Activated T-helper 2 cell treated with anti-CD3 and anti-CD28 coated beads, Interferon-gamma antibody, Interleukin-2, Interleukin-4, amounts not matched to agents 10 μg/mL and 5 μg/mL and 100 μg/mL, durations not matched to agents 14 hours and 24 hours and 36 hours (primary cell): ENCODE measurements around the gene PARN. TPM values are rescaled to one million over a fixed set of nuclear protein-coding genes. Genes with fewer than 3 reads are reported as not detected.
"Not testable (repeated sequence)": the region's sequence is repeated elsewhere in the genome, so short reads cannot be mapped to it uniquely, and the experiment has no call there.

Experiments
- DNase-seq: peaks from one replicate; pipeline ENCODE4 v3.0.0; 2021; ENCODE audit warnings: low spot score
- H3K27ac Mint-ChIP-seq: one replicate; pipeline ENCODE4 v1.8.0; 2021; ENCODE audit warnings: mixed read lengths
- H3K27me3 Mint-ChIP-seq: one replicate; pipeline ENCODE4 v1.8.0; 2021; ENCODE audit warnings: low read depth, mixed read lengths
- H3K36me3 Mint-ChIP-seq: one replicate; pipeline ENCODE4 v1.8.0; 2021; ENCODE audit warnings: low read depth, mixed read lengths
- H3K4me1 Mint-ChIP-seq: one replicate; pipeline ENCODE4 v1.8.0; 2021; ENCODE audit warnings: low read depth, mixed read lengths
- H3K4me3 Mint-ChIP-seq: one replicate; pipeline ENCODE4 v1.8.0; 2021; ENCODE audit warnings: low read depth, mild to moderate bottlenecking, moderate library complexity, mixed read lengths
- H3K9me3 Mint-ChIP-seq: one replicate; pipeline ENCODE4 v1.8.0; 2021; ENCODE audit warnings: mixed read lengths
- intact Hi-C: fragments of 100-400 bp; cut with micrococcal nuclease; formaldehyde crosslinking; loops from one replicate; pipeline ENCODE4 v1.15.1; 2023
- total RNA-seq: library from RNA; stranded (reverse); gene quantifications from 2 replicates; pipeline ENCODE4 v1.2.3, GENCODE V29; 2022

PARN gene
- total RNA-seq, 1 donor from 2014 or later, result 56.6 TPM

DNA sequence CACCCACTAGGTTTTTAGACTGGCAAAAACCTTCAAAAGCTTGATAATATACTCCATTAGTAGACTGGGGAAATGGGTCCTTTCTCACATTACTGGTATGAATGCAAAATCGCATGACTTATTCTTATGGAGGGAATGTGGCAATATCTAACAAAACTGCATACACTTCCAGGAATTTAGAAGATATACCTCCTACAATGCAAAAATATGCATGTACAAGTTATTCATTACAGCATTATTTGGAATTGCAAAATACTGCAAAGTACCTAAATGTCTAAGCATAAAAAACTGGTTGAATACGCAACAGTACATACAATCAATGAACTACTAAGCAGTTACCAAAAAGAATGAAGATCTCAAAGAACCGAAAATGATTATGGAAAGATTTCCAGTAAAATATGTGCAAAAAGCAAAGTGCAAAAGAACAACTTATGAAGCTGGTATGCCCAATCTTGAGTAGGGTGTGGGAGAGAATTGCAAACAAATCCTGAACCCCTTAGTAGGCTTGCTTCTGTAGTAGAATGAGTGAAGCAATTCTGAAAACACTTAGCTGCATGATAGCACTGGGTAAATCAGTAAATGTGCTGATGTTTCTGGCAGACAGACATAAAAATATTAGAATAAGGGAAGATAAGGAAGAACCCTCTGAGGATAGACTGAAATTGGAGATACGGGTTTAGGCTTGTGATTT, 180.1 kb downstream of the PARN start:
- intact Hi-C loops, result no loop called here
- Mint-ChIP-seq H3K27ac (no peak overlapping the region), H3K9me3 (no peaks in the 10 kb centered on the region), H3K4me3 (no peak overlapping the region), H3K27me3 (no peaks in the 10 kb centered on the region), H3K4me1 (no peaks in the 10 kb centered on the region), H3K36me3 (peaks cover 9% of the 10 kb centered on the region)
- DNase-seq, result no peak

GRCh38 chr16:14449334-14449733, 180.7 kb downstream of the PARN start:
- DNase-seq, result no peak
- H3K36me3 Mint-ChIP-seq, result peaks cover 9% of the 10 kb centered on the region
- intact Hi-C loops, result no loop called here

DNA sequence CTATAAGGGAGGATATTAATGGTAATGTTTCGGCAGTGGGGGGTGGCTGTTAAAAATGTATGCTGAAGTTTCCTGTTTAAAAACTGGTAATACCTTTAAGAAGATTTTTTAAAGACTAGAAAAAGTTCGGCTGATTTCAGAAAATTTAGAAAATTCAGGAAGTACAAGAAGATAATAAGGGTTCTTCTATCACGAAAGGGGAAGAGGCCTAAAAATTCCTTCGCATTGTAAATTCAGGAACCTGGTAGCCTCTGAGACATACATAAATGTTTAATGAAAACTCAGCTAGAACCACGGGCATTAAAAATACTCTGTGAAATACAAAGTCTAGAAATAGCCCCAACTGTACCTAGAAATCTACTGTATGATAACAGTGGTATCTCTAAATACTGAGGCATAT, 181.2 kb downstream of the PARN start:
- Mint-ChIP-seq H3K27ac (no peak overlapping the region), H3K27me3 (no peaks in the 10 kb centered on the region), H3K9me3 (no peaks in the 10 kb centered on the region), H3K36me3 (peaks cover 9% of the 10 kb centered on the region), H3K4me3 (no peak overlapping the region), H3K4me1 (no peaks in the 10 kb centered on the region)
- intact Hi-C loops, result no loop called here
- no peak for DNase-seq

More at GRCh38 chr16:14449334-14449733, 180.7 kb downstream of the PARN start:
- Mint-ChIP-seq H3K27me3 (no peaks in the 10 kb centered on the region), H3K27ac (no peak overlapping the region), H3K9me3 (no peaks in the 10 kb centered on the region), H3K4me3 (no peak overlapping the region), H3K4me1 (no peaks in the 10 kb centered on the region)

DNA sequence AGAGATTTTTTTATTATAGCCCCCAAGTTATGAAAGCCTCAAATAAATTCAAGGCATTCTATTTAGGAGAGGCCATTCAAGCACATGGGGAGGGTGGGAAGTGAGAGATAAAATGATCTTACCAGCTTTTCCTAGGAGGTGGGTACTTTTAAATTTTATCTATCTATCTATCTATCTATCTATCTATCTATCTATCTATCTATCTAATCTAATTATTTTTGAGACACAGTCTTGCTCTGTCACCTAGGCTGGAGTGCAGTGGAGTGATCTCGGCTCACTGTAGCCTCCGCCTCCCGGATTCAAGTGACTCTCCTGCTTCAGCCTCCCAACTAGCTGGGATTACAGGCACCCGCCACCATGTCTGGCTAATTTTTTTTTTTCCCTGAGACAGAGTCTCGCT, 182.3 kb downstream of the PARN start:
- no peak overlapping the region for H3K4me3 Mint-ChIP-seq
- peaks cover 9% of the 10 kb centered on the region for H3K36me3 Mint-ChIP-seq
- intact Hi-C loops, result no loop called here
- H3K27ac Mint-ChIP-seq, result no peak overlapping the region
- no peaks in the 10 kb centered on the region for H3K9me3 Mint-ChIP-seq
- no peak for DNase-seq
- H3K27me3 Mint-ChIP-seq, result no peaks in the 10 kb centered on the region
- no peaks in the 10 kb centered on the region for H3K4me1 Mint-ChIP-seq

DNA sequence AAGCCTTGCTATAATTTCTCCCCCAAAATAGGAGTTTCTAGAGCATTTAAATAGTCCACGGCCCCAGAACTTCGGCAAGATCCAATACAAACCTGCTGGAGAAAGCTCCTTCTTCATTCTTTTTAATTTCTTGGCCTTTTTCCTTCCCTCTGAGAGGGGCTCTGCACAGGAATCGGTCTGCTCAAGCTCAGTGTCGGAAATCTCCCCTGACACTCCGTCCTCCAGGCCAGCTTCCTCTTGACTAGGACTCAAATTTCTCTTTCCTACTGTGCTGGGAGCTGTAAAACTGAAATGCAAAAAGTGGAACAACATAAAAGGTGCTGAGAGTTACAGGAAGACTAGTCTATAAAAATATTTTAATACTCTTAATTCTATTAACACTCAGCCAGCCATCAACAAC, 183.3 kb downstream of the PARN start:
- no peak for DNase-seq
- H3K9me3 Mint-ChIP-seq, result no peaks in the 10 kb centered on the region
- no peaks in the 10 kb centered on the region for H3K27me3 Mint-ChIP-seq
- H3K27ac Mint-ChIP-seq, result no peak overlapping the region
- H3K4me3 Mint-ChIP-seq, result no peak overlapping the region
- intact Hi-C loops, result no loop called here
- H3K36me3 Mint-ChIP-seq, result peaks cover 9% of the 10 kb centered on the region
- no peaks in the 10 kb centered on the region for H3K4me1 Mint-ChIP-seq

- Mint-ChIP-seq H3K27me3 (no peaks in the 10 kb centered on the region), H3K27ac (no peak overlapping the region), H3K36me3 (peaks cover 9% of the 10 kb centered on the region), H3K4me1 (no peaks in the 10 kb centered on the region), H3K4me3 (no peak overlapping the region), H3K9me3 (no peaks in the 10 kb centered on the region)
- intact Hi-C loops, result no loop called here
- DNase-seq, result no peak
These were observed 183.9 kb downstream of the PARN start for GRCh38 chr16:14445937-14446715.

GRCh38 chr16:14444979-14445810, 184.9 kb downstream of the PARN start:
- no peaks in the 10 kb centered on the region for H3K4me1 Mint-ChIP-seq
- intact Hi-C loops, result no loop called here
- H3K27me3 Mint-ChIP-seq, result no peaks in the 10 kb centered on the region
- no peaks in the 10 kb centered on the region for H3K9me3 Mint-ChIP-seq
- H3K36me3 Mint-ChIP-seq, result peaks cover 9% of the 10 kb centered on the region
- DNase-seq, result no peak
- H3K4me3 Mint-ChIP-seq, result no peak overlapping the region
- no peak overlapping the region for H3K27ac Mint-ChIP-seq

DNA sequence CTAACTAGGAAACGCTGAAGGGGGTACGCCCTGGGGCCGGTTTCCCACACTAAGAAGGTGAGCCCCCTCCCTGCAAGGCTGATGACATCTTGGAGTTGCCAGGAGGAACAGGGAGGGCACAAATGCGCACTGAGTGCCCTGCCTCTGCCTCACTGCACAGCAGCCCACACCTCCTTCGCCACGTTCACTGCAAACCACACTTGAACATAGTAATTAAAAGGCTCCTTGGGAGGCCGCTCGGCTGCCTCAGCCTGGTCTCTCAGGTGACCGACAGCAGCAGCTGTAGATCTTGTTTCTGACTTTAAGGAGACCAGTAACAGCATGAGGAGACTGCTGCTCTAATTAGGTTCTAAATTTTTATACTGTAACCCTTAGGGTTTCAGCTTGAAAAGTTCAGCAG, 188.5 kb downstream of the PARN start:
- DNase-seq, H3K27me3 Mint-ChIP-seq, H3K4me1 Mint-ChIP-seq, H3K4me3 Mint-ChIP-seq, intact Hi-C loops, H3K9me3 Mint-ChIP-seq, H3K27ac Mint-ChIP-seq, H3K36me3 Mint-ChIP-seq: not testable (repeated sequence)

GRCh38 chr16:14438256-14438655, 191.8 kb downstream of the PARN start:
- Mint-ChIP-seq H3K27ac (no peak overlapping the region), H3K4me3 (no peak overlapping the region), H3K27me3 (no peaks in the 10 kb centered on the region), H3K36me3 (peaks cover 19% of the 10 kb centered on the region), H3K4me1 (peaks cover 12% of the 10 kb centered on the region), H3K9me3 (no peaks in the 10 kb centered on the region)
- intact Hi-C loops, result no loop called here
- no peak for DNase-seq

GRCh38 chr16:14437426-14437825, 192.6 kb downstream of the PARN start:
- Mint-ChIP-seq H3K4me3 (no peak overlapping the region), H3K36me3 (peaks cover 21% of the 10 kb centered on the region), H3K27me3 (no peaks in the 10 kb centered on the region), H3K27ac (no peak overlapping the region), H3K4me1 (peaks cover 12% of the 10 kb centered on the region), H3K9me3 (no peaks in the 10 kb centered on the region)
- no peak for DNase-seq
- intact Hi-C loops, result no loop called here

- intact Hi-C loops, result no loop called here
These were observed 193.6 kb downstream of the PARN start for GRCh38 chr16:14436401-14436955.

GRCh38 chr16:14434860-14435259, 195.2 kb downstream of the PARN start:
- DNase-seq, result no peak
- H3K27ac Mint-ChIP-seq, result no peak overlapping the region
- peaks cover 12% of the 10 kb centered on the region for H3K4me1 Mint-ChIP-seq
- peaks cover 27% of the 10 kb centered on the region for H3K36me3 Mint-ChIP-seq
- no peak overlapping the region for H3K4me3 Mint-ChIP-seq
- intact Hi-C loops, result no loop called here
- H3K27me3 Mint-ChIP-seq, result no peaks in the 10 kb centered on the region
- no peaks in the 10 kb centered on the region for H3K9me3 Mint-ChIP-seq

More at GRCh38 chr16:14436401-14436955, 193.6 kb downstream of the PARN start:
- Mint-ChIP-seq H3K9me3 (no peaks in the 10 kb centered on the region), H3K4me3 (no peak overlapping the region), H3K27ac (no peak overlapping the region), H3K27me3 (no peaks in the 10 kb centered on the region), H3K36me3 (peaks cover 24% of the 10 kb centered on the region), H3K4me1 (peaks cover 12% of the 10 kb centered on the region)
- DNase-seq, result no peak
